HCT116 (cell line): Measurements from ENCODE around the gene RAPGEF6.

Experiments
- CEBPB ChIP-seq: IDR thresholded peaks from 2 replicates; pipeline ENCODE4 v1.6.1; 2012; ENCODE audit warnings: low read depth
- EGR1 ChIP-seq: IDR thresholded peaks from 2 replicates; pipeline ENCODE4 v1.6.1; 2012; ENCODE audit warnings: low read depth
- EZH2 ChIP-seq: fragments of 200-600 bp; sonication (generic); IDR thresholded peaks from 2 replicates; pipeline ENCODE4 v1.6.1; 2017; ENCODE audit warnings: antibody characterized with exemption, mixed run types
- EZH2phosphoT487 ChIP-seq: fragments of 200-600 bp; IDR thresholded peaks from 2 replicates; pipeline ENCODE4 v1.6.1; 2018; ENCODE audit warnings: antibody characterized with exemption, borderline replicate concordance
- POLR2A ChIP-seq: IDR thresholded peaks from 2 replicates; pipeline ENCODE4 v1.7.0; 2011; ENCODE audit warnings: borderline replicate concordance; ENCODE audit not compliant: insufficient read depth, insufficient read length; ENCODE audit errors: extremely low read depth
- POLR2AphosphoS5 ChIP-seq: IDR thresholded peaks from 2 replicates; pipeline ENCODE4 v1.6.1; 2011; ENCODE audit warnings: mild to moderate bottlenecking, low read depth, low read length, moderate library complexity
- RAD21 ChIP-seq: IDR thresholded peaks from 2 replicates; pipeline ENCODE4 v1.6.1; 2012; ENCODE audit warnings: low read depth, mild to moderate bottlenecking
- SIN3A ChIP-seq: IDR thresholded peaks from 2 replicates; pipeline ENCODE4 v1.6.1; 2012; ENCODE audit warnings: low read depth
- ZFX ChIP-seq: fragments of 450-650 bp; IDR thresholded peaks from 2 replicates; pipeline ENCODE4 v1.6.1; 2017
- ZNF274 ChIP-seq: fragments of 200-500 bp; sonication (Bioruptor generic); IDR thresholded peaks from 2 replicates; pipeline ENCODE4 v1.6.1; 2014; ENCODE audit warnings: mild to moderate bottlenecking, low read depth, low read length, inconsistent platforms
- TF ChIP-seq, protein P1 (sequence below), 3 experiments: fragments of 200-600 bp in 1 of 3; sonication (generic) in 1 of 3; IDR thresholded peaks in 2 of 3; conservative IDR thresholded peaks in 1 of 3; 2 replicates each; pipeline ENCODE4 v1.5.1; 2012 to 2017; ENCODE audit warnings: low read depth in 2 of 3, low read length in 2 of 3, antibody characterized with exemption in 1 of 3, borderline replicate concordance in 1 of 3, control low read depth in 1 of 3, mild to moderate bottlenecking in 1 of 3, mixed read lengths in 1 of 3, mixed run types in 1 of 3, moderate library complexity in 1 of 3; ENCODE audit not compliant: insufficient read depth in 1 of 3
- TF ChIP-seq, protein P2 (sequence below): IDR thresholded peaks from 2 replicates; pipeline ENCODE4 v1.6.1; 2012; ENCODE audit warnings: low read depth
- TF ChIP-seq, protein P3 (sequence below): IDR thresholded peaks from 2 replicates; pipeline ENCODE4 v1.6.1; 2012
- TF ChIP-seq, protein P4 (sequence below): IDR thresholded peaks from 2 replicates; pipeline ENCODE4 v1.6.1; 2012

DNA sequence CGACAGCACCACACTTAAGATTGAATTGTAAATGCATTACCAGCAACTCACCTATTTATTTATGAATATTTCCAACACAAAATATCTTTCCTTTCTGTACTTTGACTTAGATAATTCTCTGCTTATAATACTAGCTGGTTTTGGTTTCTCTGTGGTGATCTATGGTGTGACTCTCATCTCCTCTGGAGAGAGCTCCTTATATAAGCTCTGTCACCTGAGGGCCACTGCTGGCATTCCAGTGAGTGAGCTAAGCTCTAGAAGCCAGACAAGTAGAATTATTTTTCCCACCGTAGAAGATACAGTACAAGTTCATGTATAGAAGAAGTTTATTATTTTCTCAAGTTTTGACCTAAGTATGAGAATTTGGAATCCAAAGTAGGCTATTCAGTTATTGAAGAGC is 259.7 kb downstream of the RAPGEF6 start:
- TF ChIP-seq, protein P1, sequence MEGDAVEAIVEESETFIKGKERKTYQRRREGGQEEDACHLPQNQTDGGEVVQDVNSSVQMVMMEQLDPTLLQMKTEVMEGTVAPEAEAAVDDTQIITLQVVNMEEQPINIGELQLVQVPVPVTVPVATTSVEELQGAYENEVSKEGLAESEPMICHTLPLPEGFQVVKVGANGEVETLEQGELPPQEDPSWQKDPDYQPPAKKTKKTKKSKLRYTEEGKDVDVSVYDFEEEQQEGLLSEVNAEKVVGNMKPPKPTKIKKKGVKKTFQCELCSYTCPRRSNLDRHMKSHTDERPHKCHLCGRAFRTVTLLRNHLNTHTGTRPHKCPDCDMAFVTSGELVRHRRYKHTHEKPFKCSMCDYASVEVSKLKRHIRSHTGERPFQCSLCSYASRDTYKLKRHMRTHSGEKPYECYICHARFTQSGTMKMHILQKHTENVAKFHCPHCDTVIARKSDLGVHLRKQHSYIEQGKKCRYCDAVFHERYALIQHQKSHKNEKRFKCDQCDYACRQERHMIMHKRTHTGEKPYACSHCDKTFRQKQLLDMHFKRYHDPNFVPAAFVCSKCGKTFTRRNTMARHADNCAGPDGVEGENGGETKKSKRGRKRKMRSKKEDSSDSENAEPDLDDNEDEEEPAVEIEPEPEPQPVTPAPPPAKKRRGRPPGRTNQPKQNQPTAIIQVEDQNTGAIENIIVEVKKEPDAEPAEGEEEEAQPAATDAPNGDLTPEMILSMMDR (IDR thresholded peaks at IDR 0.05 in 2 of 3, conservative IDR thresholded peaks at IDR 0.05 in 1 of 3; ENCODE audit: borderline replicate concordance in 1 of 3, insufficient read depth in 1 of 3, low read depth in 2 of 3, low read length in 2 of 3) = no peak
- no peak for TF ChIP-seq ZFX
- TF ChIP-seq, protein P2, sequence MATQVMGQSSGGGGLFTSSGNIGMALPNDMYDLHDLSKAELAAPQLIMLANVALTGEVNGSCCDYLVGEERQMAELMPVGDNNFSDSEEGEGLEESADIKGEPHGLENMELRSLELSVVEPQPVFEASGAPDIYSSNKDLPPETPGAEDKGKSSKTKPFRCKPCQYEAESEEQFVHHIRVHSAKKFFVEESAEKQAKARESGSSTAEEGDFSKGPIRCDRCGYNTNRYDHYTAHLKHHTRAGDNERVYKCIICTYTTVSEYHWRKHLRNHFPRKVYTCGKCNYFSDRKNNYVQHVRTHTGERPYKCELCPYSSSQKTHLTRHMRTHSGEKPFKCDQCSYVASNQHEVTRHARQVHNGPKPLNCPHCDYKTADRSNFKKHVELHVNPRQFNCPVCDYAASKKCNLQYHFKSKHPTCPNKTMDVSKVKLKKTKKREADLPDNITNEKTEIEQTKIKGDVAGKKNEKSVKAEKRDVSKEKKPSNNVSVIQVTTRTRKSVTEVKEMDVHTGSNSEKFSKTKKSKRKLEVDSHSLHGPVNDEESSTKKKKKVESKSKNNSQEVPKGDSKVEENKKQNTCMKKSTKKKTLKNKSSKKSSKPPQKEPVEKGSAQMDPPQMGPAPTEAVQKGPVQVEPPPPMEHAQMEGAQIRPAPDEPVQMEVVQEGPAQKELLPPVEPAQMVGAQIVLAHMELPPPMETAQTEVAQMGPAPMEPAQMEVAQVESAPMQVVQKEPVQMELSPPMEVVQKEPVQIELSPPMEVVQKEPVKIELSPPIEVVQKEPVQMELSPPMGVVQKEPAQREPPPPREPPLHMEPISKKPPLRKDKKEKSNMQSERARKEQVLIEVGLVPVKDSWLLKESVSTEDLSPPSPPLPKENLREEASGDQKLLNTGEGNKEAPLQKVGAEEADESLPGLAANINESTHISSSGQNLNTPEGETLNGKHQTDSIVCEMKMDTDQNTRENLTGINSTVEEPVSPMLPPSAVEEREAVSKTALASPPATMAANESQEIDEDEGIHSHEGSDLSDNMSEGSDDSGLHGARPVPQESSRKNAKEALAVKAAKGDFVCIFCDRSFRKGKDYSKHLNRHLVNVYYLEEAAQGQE = no peak
- TF ChIP-seq EZH2 = no peak
- TF ChIP-seq POLR2A = no peak
- no peak for TF ChIP-seq POLR2AphosphoS5
- TF ChIP-seq, protein P3, sequence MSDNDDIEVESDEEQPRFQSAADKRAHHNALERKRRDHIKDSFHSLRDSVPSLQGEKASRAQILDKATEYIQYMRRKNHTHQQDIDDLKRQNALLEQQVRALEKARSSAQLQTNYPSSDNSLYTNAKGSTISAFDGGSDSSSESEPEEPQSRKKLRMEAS = no peak
- TF ChIP-seq, protein P4, sequence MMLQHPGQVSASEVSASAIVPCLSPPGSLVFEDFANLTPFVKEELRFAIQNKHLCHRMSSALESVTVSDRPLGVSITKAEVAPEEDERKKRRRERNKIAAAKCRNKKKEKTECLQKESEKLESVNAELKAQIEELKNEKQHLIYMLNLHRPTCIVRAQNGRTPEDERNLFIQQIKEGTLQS = no peak
- TF ChIP-seq RAD21 = no peak
- TF ChIP-seq EGR1 = no peak
- TF ChIP-seq EZH2phosphoT487 = no peak
- no peak for TF ChIP-seq SIN3A
- no peak for TF ChIP-seq ZNF274
- no peak for TF ChIP-seq CEBPB
